ENCODE data around the gene NSL1.
A peak's percentile ranks its signal among the peaks of the same experiment; 100 is the strongest.

NSL1 gene

DNA sequence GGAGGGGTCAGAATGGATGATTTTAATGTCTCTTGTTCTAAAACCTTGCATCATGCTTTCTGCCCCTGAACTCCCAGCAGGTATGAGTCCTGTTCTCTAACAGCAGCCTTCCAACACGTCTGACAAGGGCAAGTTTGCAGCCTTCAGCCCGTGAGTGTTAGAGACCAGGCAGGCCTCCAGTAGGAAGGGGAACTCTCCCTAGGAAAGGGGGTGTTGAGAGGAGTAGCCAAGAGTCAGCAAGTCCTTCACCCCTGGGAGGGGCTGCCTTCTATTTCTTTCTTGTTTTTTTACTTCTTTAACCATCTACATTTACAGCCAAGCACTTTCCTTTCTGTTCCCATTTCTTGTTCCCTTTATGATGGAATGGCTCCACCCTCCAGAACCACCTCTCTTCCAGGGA lies 106.1 kb downstream of the NSL1 start:
- no peak for DNase-seq (ENCODE audit: low read depth)

DNA sequence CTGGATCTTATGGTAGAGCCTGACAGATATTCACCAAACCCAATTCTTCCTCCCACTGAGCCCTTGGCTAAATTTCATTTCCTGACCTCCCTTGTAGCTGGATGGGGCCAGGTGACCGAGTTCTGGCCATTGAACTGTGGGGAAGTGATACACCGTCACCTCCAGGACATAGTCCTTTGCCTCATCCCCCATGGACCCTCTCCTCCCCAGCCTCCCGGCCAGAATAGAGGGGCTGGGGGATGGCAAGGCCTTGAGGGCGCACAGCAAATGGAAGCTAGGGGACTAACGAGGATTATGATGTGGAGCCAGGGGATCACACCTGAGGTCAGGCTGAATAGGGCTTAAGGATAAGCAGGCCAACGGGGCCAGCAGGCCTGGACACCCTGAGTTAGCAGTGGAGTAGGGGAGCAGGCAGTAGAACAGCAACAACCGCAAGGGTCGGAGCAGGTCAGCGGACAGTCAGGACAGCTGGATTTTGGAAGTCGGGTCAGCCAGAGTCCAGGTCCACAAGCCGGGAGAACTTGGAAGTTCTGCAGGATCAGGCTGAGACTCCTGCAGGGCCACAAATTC lies 107.0 kb downstream of the NSL1 start:
- DNase-seq (ENCODE audit: low read depth) = no peak

DNA sequence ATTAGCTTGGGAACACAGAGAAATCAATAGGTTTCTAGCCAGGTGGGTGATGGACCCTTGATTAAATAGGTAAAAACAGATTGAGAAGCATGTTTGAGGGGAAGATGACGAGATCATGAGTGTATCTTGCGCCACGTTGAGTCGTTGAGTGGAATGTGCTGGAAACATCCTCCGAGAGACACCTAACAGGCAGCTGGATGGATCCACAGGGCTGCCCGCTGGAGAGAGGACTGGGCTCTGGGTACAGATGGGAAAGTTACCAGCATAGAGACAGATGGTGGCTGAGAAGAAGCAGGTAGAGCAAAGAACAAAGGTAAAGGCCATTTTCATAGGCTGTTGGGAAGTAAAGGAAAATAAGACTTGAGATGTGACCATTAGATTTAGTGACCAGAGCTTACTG lies 107.5 kb downstream of the NSL1 start:
- DNase-seq (ENCODE audit: low read depth) = no peak

DNA sequence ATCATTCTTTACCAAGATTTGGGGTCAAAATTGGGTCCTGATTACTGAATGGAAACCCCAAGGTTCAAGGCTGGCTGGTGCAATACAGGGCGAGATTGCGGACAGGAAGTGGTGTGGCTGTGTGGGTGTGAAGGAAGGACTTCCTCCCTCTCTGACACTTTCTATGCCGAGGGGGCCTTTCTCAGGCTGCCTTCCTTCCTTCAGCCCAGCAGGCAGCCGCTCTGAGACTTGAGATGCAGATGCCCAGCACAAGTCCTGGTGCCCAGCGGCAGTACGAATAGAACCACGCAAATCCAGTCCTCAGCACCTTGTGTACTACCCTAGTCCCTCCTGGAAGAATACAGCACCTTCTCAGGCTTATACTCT lies 108.2 kb downstream of the NSL1 start:
- peak; percentile 41 for DNase-seq (ENCODE audit: low read depth)

DNA sequence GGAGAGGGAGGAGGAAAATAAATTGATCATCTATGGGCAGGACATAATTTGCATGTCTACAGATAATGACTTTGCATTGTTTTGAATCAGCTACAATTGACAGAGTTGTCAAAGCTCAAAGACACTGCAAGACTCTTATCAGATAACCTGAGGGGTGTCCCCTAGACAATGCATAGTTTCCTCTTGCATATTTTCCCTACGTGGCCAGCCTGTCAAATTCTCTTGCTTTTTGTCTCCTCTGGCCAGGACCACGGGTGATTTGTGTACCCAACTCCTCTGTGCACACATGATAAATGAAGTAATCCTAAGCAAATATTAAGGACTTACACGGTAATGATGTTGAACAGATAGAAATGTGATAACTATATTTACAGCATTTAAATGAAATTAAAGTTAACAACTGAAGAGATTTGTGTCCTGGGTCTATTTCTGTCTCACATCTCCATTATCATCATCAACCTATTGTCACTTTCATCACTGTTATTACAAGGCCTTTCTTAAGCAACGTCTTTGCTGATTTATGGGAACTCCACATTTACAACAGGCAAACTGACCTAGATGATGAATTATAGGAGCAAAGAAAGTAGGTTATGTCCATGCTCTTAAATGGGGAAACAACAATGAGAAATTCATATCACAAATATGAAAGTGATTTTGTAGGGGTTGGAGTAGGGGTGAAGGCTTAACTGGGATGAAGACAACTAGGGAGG lies 110.7 kb downstream of the NSL1 start:
- no peak for DNase-seq (ENCODE audit: low read depth)

DNA sequence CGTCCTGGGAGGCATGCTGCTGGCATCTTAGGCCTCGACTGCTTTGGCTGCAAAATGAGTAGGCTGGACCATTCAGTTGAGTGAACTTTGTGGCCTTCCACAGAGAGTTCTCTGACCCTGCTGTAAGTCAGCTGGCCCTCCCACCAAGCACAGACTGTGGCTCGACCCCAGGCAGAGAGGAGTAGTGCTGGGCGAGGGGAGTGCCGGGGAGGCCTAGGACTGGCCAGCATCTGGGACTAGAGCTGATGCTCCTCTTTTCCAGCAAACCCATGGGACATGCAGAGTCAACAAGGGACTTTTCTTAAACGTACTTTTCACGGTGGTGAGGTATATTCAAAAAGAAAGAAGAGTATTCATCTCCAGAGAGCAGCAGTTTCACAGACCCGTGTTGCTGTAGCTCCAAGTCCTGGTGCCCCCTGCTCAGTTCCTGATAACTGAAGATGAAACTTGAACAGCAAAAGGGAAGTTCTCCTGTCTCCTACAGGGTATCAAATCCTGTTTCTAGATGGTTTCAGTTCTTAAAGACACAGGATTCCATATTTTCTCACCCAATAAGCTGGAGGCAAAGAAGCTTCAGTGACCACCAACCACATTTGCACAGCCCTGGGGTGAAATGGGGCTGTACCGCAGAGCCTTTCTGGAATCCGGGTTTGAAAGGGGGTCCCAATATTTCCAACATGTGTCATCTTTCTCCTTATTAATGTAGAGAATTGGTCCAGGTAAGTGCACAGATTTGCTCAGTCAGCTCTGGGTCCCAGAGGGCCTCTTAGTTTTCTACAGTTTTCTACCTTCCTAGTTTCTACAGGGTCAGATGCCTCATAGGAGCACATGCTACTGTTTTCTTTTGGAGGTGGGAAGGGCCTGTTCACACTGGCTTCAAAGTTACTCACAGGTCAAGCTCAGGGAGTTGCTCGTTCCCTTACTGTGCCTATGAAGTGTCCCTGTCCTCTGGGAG lies 112.8 kb downstream of the NSL1 start:
- no peak for DNase-seq (ENCODE audit: low read depth)

DNA sequence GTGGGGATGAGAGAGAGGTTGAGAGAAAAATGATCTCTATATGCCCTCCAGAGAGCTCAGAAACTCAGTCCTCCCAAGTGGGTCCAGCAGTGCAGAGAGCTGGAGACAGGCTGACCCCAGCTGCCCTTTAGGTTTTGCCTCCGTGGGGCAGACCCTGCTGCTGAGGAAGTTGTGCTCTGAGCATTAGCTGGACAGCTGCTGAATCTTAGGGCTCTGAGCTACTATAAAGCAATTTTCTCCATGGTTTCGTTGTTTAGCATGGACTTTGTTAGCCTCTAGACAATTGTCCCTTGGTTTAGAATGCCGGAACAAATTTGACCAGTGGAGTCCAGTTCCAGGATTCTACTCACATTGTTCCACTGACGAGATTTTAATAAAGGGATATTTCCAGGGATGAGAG lies 114.0 kb downstream of the NSL1 start:
- no peak for DNase-seq (ENCODE audit: low read depth)

DNA sequence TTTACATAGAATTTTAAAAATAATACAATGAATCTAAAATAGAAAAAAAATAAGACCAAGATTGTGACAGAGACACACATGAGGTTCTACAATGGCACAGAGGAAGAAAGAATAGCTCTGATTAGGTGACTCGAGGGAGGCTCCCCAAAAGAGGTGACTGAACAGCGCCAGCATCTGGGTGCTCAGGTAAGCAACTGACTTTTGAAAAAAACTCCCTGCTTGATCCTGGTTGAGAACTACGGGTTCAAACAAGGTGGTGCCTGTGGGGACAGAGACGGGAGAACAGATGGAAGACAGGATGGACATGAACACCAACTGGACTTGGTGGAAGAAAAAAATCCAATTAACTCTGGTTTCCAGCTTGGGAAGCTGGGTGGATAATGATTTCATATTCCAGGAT lies 114.4 kb downstream of the NSL1 start:
- no peak for DNase-seq (ENCODE audit: low read depth)
